ENCODE results near the gene ABCA13.

ABCA13 gene

GRCh38 chr7:48381571-48381970, 210.3 kb downstream of the ABCA13 start:
- DNase-seq (ENCODE audit: low spot score): no peak

GRCh38 chr7:48384180-48384752, 213.0 kb downstream of the ABCA13 start:
- no peak for DNase-seq (ENCODE audit: low spot score)

- no peak for DNase-seq (ENCODE audit: low spot score)
Observed at GRCh38 chr7:48387932-48388331, 216.7 kb downstream of the ABCA13 start.

GRCh38 chr7:48388911-48389310, 217.7 kb downstream of the ABCA13 start:
- no peak for DNase-seq (ENCODE audit: low spot score)

GRCh38 chr7:48389977-48390376, 218.7 kb downstream of the ABCA13 start:
- no peak for DNase-seq (ENCODE audit: low spot score)

- DNase-seq (ENCODE audit: low spot score): no peak
Observed at GRCh38 chr7:48390388-48391327, 219.4 kb downstream of the ABCA13 start.

- no peak for DNase-seq (ENCODE audit: low spot score)
Observed at GRCh38 chr7:48398191-48398590, 226.9 kb downstream of the ABCA13 start.

GRCh38 chr7:48402721-48403120, 231.5 kb downstream of the ABCA13 start:
- DNase-seq (ENCODE audit: low spot score): no peak

- DNase-seq (ENCODE audit: low spot score): peak; percentile 38
Observed at GRCh38 chr7:48408731-48409130, 237.5 kb downstream of the ABCA13 start.

- DNase-seq (ENCODE audit: low spot score): no peak
Observed at GRCh38 chr7:48411619-48412018, 240.4 kb downstream of the ABCA13 start.

GRCh38 chr7:48414011-48414732, 242.9 kb downstream of the ABCA13 start:
- DNase-seq (ENCODE audit: low spot score): no peak

GRCh38 chr7:48416327-48416908, 245.2 kb downstream of the ABCA13 start:
- no peak for DNase-seq (ENCODE audit: low spot score)

- no peak for DNase-seq (ENCODE audit: low spot score)
Observed at GRCh38 chr7:48419401-48419800, 248.1 kb downstream of the ABCA13 start.

- DNase-seq (ENCODE audit: low spot score): no peak
Observed at GRCh38 chr7:48420206-48420605, 248.9 kb downstream of the ABCA13 start.

- no peak for DNase-seq (ENCODE audit: low spot score)
Observed at GRCh38 chr7:48421357-48421756, 250.1 kb downstream of the ABCA13 start.

GRCh38 chr7:48424731-48425130, 253.5 kb downstream of the ABCA13 start:
- DNase-seq (ENCODE audit: low spot score): no peak

- DNase-seq (ENCODE audit: low spot score): no peak
Observed at GRCh38 chr7:48426331-48426965, 255.2 kb downstream of the ABCA13 start.

GRCh38 chr7:48426966-48427555, 255.8 kb downstream of the ABCA13 start:
- DNase-seq (ENCODE audit: low spot score): no peak

- DNase-seq (ENCODE audit: low spot score): no peak
Observed at GRCh38 chr7:48427671-48428070, 256.4 kb downstream of the ABCA13 start.

GRCh38 chr7:48428091-48428684, 256.9 kb downstream of the ABCA13 start:
- no peak for DNase-seq (ENCODE audit: low spot score)

GRCh38 chr7:48429117-48429516, 257.9 kb downstream of the ABCA13 start:
- DNase-seq (ENCODE audit: low spot score): no peak

Data from Ammon's horn (tissue), 1 donor.